ENCODE data around the gene CPLANE1.
"Not testable (repeated sequence)": the region's sequence is repeated elsewhere in the genome, so short reads cannot be mapped to it uniquely, and the experiment has no call there.

Gene CPLANE1

DNA sequence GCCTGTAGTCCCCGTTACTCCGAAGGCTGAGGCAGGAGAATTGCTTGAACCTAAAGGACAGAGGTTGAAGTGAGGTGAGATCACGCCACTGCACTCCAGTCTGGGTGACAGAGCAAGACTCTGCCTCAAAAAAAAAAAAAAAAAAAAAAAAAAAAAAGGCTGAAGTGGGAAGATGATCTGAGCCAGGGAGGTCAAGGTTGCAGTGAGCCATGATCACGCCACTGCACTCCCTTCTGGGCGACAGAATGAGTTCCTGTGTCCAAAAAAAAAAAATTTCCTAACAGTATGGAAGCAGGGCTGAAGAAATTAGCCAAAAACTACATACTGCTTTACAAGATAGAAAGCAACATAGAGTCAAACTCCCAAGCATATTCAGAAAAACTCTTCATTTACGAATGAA is 132.8 kb downstream of the CPLANE1 start:
- Histone ChIP-seq H3K27me3 (ENCODE audit: control insufficient read depth, insufficient read depth, low read length) (no peaks in the 10 kb centered on the region), H3K4me3 (ENCODE audit: low read length) (no peak overlapping the region), H3K27ac (ENCODE audit: low read length) (no peak overlapping the region), H3K9me3 (ENCODE audit: control insufficient read depth, low read depth, low read length) (no peaks in the 10 kb centered on the region), H3K4me1 (ENCODE audit: control insufficient read depth, low read depth, low read length) (no peaks in the 10 kb centered on the region), H3K9ac (ENCODE audit: low read length) (no peak overlapping the region), H3K36me3 (ENCODE audit: control insufficient read depth, low read depth, low read length) (peaks cover under 1% of the 10 kb centered on the region)

DNA sequence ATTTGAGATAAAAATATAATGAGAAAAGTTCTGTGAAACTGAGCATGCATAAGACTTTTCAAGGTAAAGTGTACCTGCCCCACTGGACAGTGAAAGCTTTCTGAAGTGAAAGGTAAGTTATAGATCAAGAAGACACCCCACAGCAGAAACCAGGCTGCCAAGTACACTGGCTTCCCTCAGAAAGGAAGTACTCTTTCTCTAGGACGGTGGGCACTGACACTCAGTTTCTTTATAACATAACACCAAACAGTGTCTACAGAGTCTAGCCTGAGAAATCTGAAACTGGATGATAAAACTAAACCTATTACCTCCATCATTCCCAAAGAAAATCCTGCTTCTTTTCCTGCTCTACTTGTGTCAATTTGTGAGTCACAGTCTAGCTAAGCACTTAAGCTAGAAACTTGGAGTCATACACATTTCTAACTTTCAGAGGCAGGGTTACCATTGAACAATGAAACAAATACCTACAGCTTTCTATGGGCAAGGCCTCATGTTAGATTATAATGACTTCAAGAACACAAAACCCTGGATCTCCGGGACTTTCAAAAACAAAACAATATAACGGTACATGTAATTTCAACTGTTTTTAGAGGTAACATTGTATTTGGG is 136.7 kb downstream of the CPLANE1 start:
- Histone ChIP-seq H3K4me1 (ENCODE audit: control insufficient read depth, low read depth, low read length) (no peaks in the 10 kb centered on the region), H3K9me3 (ENCODE audit: control insufficient read depth, low read depth, low read length) (no peaks in the 10 kb centered on the region), H3K9ac (ENCODE audit: low read length) (no peak overlapping the region), H3K36me3 (ENCODE audit: control insufficient read depth, low read depth, low read length) (no peaks in the 10 kb centered on the region), H3K4me3 (ENCODE audit: low read length) (no peak overlapping the region), H3K27ac (ENCODE audit: low read length) (no peak overlapping the region), H3K27me3 (ENCODE audit: control insufficient read depth, insufficient read depth, low read length) (no peaks in the 10 kb centered on the region)

DNA sequence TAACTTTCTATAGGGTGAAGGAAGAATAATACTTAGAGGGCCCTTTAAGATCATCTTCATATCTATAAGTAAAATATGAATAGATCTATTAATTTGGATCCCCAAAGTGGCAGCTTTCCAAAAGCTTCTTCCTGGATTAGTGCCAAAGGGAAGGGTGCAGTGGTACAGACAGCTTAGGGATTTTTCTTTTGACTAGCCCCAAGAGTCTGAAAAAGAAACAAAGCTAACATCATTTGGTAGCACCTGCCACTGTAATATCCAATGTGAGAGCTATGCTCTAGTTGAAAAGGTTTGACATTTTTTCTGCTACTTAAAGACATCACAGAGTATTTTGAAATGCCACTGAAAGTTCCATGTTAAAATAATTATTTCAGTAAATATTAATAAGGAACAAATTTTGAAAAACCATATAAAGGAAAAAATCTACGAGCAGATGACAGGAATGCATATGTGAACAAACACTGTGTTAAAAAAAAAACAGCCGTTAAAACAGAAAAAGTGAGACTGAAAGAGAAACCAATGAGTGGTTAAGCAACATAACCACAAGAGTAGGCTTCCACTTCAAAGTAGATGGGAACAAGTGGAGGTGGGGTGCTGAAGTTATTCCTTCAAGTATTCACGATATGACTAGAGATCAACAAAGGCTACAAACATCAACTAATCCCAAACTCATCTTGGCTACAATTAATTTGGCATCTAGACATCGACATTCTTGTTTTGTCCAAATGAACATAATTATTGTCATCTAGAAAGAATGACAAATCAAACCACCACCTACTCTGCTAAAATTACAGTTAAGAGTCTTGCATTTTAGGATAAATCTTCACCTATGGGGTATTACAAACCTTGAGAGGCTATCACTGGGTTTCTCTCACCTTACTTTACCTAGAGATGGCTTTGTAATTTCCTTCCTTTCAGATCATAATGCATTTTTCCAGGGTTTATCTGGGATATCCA is 137.5 kb downstream of the CPLANE1 start:
- Histone ChIP-seq H3K9me3 (ENCODE audit: control insufficient read depth, low read depth, low read length) (no peaks in the 10 kb centered on the region), H3K36me3 (ENCODE audit: control insufficient read depth, low read depth, low read length) (no peaks in the 10 kb centered on the region), H3K27me3 (ENCODE audit: control insufficient read depth, insufficient read depth, low read length) (no peaks in the 10 kb centered on the region), H3K9ac (ENCODE audit: low read length) (no peak overlapping the region), H3K4me3 (ENCODE audit: low read length) (no peak overlapping the region), H3K4me1 (ENCODE audit: control insufficient read depth, low read depth, low read length) (no peaks in the 10 kb centered on the region), H3K27ac (ENCODE audit: low read length) (no peak overlapping the region)

DNA sequence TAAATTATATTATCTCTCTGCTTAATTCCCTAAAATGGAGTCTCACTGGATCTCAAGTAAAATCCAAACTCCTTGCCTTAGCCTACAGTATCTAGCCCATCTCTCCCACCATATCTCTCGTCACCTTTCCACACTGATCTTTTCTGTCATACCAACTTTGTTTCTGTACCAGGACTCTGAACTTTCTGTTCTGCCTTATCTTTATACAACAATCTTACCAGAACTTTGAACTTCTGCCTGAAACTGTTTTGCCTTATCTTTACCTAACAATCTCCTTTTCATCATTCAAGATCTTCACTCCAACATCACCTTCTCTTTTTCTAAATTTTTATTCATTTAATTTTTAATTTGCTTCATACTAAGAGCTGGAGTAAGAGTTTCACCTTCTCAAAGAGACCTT is 139.0 kb downstream of the CPLANE1 start:
- no peak overlapping the region for H3K4me3 ChIP-seq (ENCODE audit: low read length)
- no peaks in the 10 kb centered on the region for H3K9me3 ChIP-seq (ENCODE audit: control insufficient read depth, low read depth, low read length)
- H3K36me3 ChIP-seq (ENCODE audit: control insufficient read depth, low read depth, low read length): no peaks in the 10 kb centered on the region
- no peaks in the 10 kb centered on the region for H3K4me1 ChIP-seq (ENCODE audit: control insufficient read depth, low read depth, low read length)
- no peak overlapping the region for H3K9ac ChIP-seq (ENCODE audit: low read length)
- no peak overlapping the region for H3K27ac ChIP-seq (ENCODE audit: low read length)
- no peaks in the 10 kb centered on the region for H3K27me3 ChIP-seq (ENCODE audit: control insufficient read depth, insufficient read depth, low read length)

DNA sequence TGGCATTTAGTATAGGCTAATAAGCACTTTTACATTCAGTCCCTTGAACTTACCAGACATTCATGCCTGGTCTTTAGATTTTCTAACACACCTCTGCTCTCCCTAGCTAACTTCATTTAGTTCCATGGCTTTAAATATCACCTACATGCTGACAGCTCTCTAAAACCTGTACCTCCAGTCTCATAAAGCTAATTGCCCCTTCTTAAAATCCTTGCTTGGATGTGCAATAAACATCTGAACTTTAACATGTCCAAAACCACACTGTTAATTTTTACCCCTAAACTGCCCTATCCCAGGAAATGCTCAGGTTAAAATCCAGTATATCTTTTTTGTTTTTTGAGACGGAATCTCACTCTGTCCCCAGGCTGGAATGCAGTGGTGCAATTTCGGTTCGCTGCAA is 139.8 kb downstream of the CPLANE1 start:
- H3K36me3 ChIP-seq (ENCODE audit: control insufficient read depth, low read depth, low read length): no peaks in the 10 kb centered on the region
- no peaks in the 10 kb centered on the region for H3K4me1 ChIP-seq (ENCODE audit: control insufficient read depth, low read depth, low read length)
- H3K27me3 ChIP-seq (ENCODE audit: control insufficient read depth, insufficient read depth, low read length): no peaks in the 10 kb centered on the region
- no peak overlapping the region for H3K9ac ChIP-seq (ENCODE audit: low read length)
- H3K27ac ChIP-seq (ENCODE audit: low read length): no peak overlapping the region
- no peaks in the 10 kb centered on the region for H3K9me3 ChIP-seq (ENCODE audit: control insufficient read depth, low read depth, low read length)
- H3K4me3 ChIP-seq (ENCODE audit: low read length): no peak overlapping the region

DNA sequence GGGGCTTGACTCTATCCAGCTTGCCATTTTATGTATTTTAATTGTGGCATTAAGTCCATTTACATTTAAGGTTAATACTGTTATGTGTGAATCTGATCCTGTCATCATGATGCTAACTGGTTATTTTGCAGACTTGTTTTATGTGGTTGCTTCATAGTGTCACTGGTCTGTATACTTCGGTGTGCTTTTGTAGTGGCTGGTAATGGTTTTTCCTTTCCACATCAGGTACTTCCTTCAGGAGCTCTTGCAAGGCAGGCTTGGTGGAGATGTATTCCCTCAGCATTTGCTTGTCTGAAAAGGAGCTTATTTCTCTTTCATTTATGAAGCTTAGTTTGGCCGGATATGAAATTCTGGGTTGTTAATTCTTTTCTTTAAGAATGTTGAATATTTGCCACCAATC is 145.9 kb downstream of the CPLANE1 start:
- Histone ChIP-seq H3K4me3 (ENCODE audit: low read length) (no peak overlapping the region), H3K9ac (ENCODE audit: low read length) (no peak overlapping the region), H3K9me3 (ENCODE audit: control insufficient read depth, low read depth, low read length) (no peaks in the 10 kb centered on the region), H3K27me3 (ENCODE audit: control insufficient read depth, insufficient read depth, low read length) (no peaks in the 10 kb centered on the region), H3K27ac (ENCODE audit: low read length) (no peak overlapping the region), H3K36me3 (ENCODE audit: control insufficient read depth, low read depth, low read length) (no peaks in the 10 kb centered on the region), H3K4me1 (ENCODE audit: control insufficient read depth, low read depth, low read length) (no peaks in the 10 kb centered on the region)

DNA sequence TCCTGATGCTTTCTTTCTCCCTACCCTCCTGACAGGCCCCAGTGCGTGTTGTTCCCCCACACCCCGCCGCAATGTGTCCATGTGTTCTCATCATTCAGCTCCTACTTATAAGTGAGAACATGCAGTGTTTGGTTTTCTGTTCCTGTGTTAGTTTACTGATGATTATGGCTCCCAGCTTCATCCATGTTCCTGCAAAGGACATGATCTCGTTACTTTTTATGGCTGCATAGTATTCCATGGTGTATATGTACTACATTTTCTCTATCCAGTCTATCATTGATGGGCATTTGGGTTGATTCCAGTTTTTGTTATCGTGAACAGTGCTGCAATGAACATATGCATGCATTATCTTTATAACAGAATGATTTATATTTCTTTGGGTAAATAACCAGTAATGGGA is 149.9 kb downstream of the CPLANE1 start:
- not testable (repeated sequence) for H3K9ac ChIP-seq (ENCODE audit: low read length); H3K27ac ChIP-seq (ENCODE audit: low read length); H3K9me3 ChIP-seq (ENCODE audit: control insufficient read depth, low read depth, low read length); H3K4me1 ChIP-seq (ENCODE audit: control insufficient read depth, low read depth, low read length); H3K36me3 ChIP-seq (ENCODE audit: control insufficient read depth, low read depth, low read length); H3K27me3 ChIP-seq (ENCODE audit: control insufficient read depth, insufficient read depth, low read length); H3K4me3 ChIP-seq (ENCODE audit: low read length)

DNA sequence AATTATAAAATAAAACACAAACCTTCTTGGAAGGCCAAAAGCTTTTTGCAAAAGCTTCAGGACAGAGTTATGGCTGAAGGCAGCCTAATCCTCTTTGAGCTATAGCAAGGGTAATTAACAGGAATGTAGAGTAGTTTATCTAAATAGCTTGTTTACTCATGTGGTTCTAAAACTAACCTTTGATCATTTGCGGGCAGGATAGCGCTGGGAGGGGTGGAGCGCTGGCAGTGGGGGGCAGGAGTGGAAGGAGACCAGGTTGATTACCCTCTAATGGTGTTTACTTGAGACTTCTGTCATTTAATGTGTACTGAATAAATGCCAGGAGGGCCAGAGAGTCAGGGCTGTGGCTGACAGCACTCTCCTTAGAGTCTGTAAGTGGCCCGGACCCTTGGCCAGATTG is 155.4 kb downstream of the CPLANE1 start:
- H3K4me1 ChIP-seq (ENCODE audit: control insufficient read depth, low read depth, low read length): peaks cover 12% of the 10 kb centered on the region
- not testable (repeated sequence) for H3K27ac ChIP-seq (ENCODE audit: low read length); H3K9ac ChIP-seq (ENCODE audit: low read length); H3K4me3 ChIP-seq (ENCODE audit: low read length); H3K9me3 ChIP-seq (ENCODE audit: control insufficient read depth, low read depth, low read length); H3K36me3 ChIP-seq (ENCODE audit: control insufficient read depth, low read depth, low read length)
- H3K27me3 ChIP-seq (ENCODE audit: control insufficient read depth, insufficient read depth, low read length): peaks cover 11% of the 10 kb centered on the region

DNA sequence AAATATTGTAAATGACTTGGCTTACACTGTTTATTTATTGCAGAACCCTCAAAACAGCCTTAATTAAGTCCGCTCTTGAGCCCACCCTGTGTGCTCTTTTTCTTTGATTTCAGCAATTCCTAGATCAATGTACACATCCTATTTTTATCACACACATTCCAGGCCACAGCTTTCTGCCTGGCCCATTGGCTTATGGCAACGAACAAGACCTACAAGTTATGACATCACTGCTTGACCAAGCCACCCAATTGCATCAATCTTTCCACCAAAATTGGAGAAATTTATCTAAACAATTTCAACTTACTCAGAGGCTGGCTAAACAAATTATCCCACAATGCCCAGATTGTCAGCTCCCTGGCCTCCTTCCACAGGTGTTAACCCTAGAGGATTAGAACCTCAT is 158.4 kb downstream of the CPLANE1 start:
- Histone ChIP-seq H3K36me3 (ENCODE audit: control insufficient read depth, low read depth, low read length) (no peaks in the 10 kb centered on the region), H3K9me3 (ENCODE audit: control insufficient read depth, low read depth, low read length) (no peaks in the 10 kb centered on the region), H3K9ac (ENCODE audit: low read length) (no peak overlapping the region), H3K27me3 (ENCODE audit: control insufficient read depth, insufficient read depth, low read length) (peaks cover 40% of the 10 kb centered on the region), H3K4me1 (ENCODE audit: control insufficient read depth, low read depth, low read length) (peaks cover 17% of the 10 kb centered on the region), H3K4me3 (ENCODE audit: low read length) (no peak overlapping the region), H3K27ac (ENCODE audit: low read length) (no peak overlapping the region)

DNA sequence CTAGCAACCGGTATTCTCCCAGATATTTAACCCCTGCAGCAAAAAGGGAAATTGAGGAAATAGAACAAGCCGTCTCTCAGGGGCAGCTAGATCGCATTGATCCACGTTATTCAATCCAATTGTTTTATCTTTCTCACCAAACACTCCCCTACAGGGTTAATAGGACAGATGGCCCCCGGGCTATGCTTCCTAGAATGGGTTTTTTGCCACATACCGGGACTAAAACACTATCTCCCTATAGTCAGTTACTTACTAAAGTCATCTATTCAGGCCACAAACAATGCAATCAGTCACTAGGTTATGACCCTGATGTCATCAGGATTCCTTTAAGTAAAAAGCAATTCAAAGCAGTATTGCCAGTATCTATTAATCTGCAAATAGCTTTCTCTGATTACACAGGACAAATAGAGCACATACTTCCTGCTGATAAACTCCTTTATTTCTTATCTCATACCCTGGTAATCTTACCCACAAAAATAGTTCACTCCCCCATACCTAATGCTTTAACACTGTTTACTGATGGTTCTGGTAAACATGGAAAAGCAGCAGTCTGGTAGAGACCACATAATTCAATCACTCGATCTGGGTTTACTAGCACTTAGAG is 159.0 kb downstream of the CPLANE1 start:
- no peak overlapping the region for H3K27ac ChIP-seq (ENCODE audit: low read length)

DNA sequence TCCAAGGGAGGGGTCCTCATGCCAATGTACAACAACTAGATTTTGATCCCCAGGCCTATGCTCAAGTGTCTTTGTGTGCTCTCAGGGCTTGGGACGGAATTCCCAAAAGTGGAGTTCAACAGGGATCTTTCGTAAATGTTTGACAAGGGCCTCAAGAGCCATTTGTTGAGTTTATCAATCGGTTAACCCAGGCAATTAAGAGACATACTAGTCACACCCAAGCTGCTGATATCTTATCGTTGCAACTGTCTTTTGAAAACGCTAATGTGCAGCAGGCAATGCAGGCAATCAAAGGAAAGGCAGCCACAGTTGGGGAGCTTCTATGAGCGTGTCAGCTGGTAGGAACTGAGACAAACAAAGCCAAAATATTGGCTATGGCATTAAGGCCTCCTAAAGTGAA is 161.2 kb downstream of the CPLANE1 start:
- H3K9ac ChIP-seq (ENCODE audit: low read length): no peak overlapping the region
- peaks cover 67% of the 10 kb centered on the region for H3K27me3 ChIP-seq (ENCODE audit: control insufficient read depth, insufficient read depth, low read length)
- H3K9me3 ChIP-seq (ENCODE audit: control insufficient read depth, low read depth, low read length): no peaks in the 10 kb centered on the region
- H3K27ac ChIP-seq (ENCODE audit: low read length): no peak overlapping the region
- no peaks in the 10 kb centered on the region for H3K36me3 ChIP-seq (ENCODE audit: control insufficient read depth, low read depth, low read length)
- no peak overlapping the region for H3K4me3 ChIP-seq (ENCODE audit: low read length)
- H3K4me1 ChIP-seq (ENCODE audit: control insufficient read depth, low read depth, low read length): peaks cover 17% of the 10 kb centered on the region

More for the DNA sequence above, 159.0 kb downstream of the CPLANE1 start:
- Histone ChIP-seq H3K36me3 (ENCODE audit: control insufficient read depth, low read depth, low read length) (no peaks in the 10 kb centered on the region), H3K4me3 (ENCODE audit: low read length) (no peak overlapping the region), H3K4me1 (ENCODE audit: control insufficient read depth, low read depth, low read length) (peaks cover 17% of the 10 kb centered on the region), H3K9ac (ENCODE audit: low read length) (no peak overlapping the region), H3K27me3 (ENCODE audit: control insufficient read depth, insufficient read depth, low read length) (peaks cover 46% of the 10 kb centered on the region), H3K9me3 (ENCODE audit: control insufficient read depth, low read depth, low read length) (no peaks in the 10 kb centered on the region)
